Keratinocyte (primary cell): ENCODE data around the gene MVB12A. TPM values are rescaled to one million over a fixed set of nuclear protein-coding genes. Genes with fewer than 3 reads are reported as not detected.
A peak's percentile ranks its signal among the peaks of the same experiment; 100 is the strongest.

ENCODE experiments used
- DNase-seq: peaks from one replicate; pipeline ENCODE4 v3.0.0-alpha.2; 2011; ENCODE audit warnings: low read depth, missing footprints, low spot score
- FAIRE-seq: peaks from 2 replicates; lab custom pipeline; 2011; peaks lifted over from hg19 to GRCh38; lab: Jason Lieb, UNC
- H2AFZ ChIP-seq: 2 replicates; pipeline ENCODE4 v1.6.0; 2012; ENCODE audit warnings: low read length, control low read depth, inconsistent platforms; ENCODE audit not compliant: control insufficient read depth
- H3K27ac ChIP-seq: 2 replicates; pipeline ENCODE4 v1.5.1; 2011; ENCODE audit warnings: low read length; ENCODE audit not compliant: control insufficient read depth, insufficient read depth
- H3K27me3 ChIP-seq: 3 replicates; pipeline ENCODE4 v1.6.0; 2011; ENCODE audit warnings: low read length; ENCODE audit not compliant: control insufficient read depth, insufficient read depth; ENCODE audit errors: extremely low read depth
- H3K36me3 ChIP-seq, 2 experiments: 2 replicates in 1 of 2; 3 replicates in 1 of 2; pipeline ENCODE4 v1.5.1; 2011; ENCODE audit warnings: low read length in 2 of 2, mild to moderate bottlenecking in 1 of 2; ENCODE audit not compliant: control insufficient read depth in 2 of 2, insufficient read depth in 2 of 2; ENCODE audit errors: extremely low read depth in 1 of 2
- H3K4me1 ChIP-seq: 3 replicates; pipeline ENCODE4 v1.5.1; 2011; ENCODE audit warnings: low read length; ENCODE audit not compliant: control insufficient read depth, insufficient read depth; ENCODE audit errors: extremely low read depth
- H3K4me2 ChIP-seq: 3 replicates; pipeline ENCODE4 v1.6.0; 2011; ENCODE audit warnings: low read depth, low read length; ENCODE audit not compliant: control insufficient read depth, insufficient read depth; ENCODE audit errors: extremely low read depth
- H3K4me3 ChIP-seq, 3 experiments: fragments of 200-600 bp in 1 of 3; sonication (generic) in 1 of 3; 2 replicates in 2 of 3; 3 replicates in 1 of 3; pipeline ENCODE4 v1.5.1; 2011 to 2016; ENCODE audit warnings: low read length in 3 of 3, mild to moderate bottlenecking in 3 of 3, control low read depth in 2 of 3, inconsistent platforms in 1 of 3, low read depth in 1 of 3, mixed read lengths in 1 of 3, mixed run types in 1 of 3, moderate library complexity in 1 of 3; ENCODE audit not compliant: control insufficient read depth in 2 of 3, insufficient read depth in 2 of 3; ENCODE audit errors: extremely low read depth in 1 of 3
- H3K79me2 ChIP-seq: 2 replicates; pipeline ENCODE4 v1.6.0; 2012; ENCODE audit warnings: low read length; ENCODE audit not compliant: control insufficient read depth, insufficient read depth
- H3K9ac ChIP-seq: 3 replicates; pipeline ENCODE4 v1.6.0; 2011; ENCODE audit warnings: low read length; ENCODE audit not compliant: control insufficient read depth, insufficient read depth; ENCODE audit errors: extremely low read depth
- H3K9me1 ChIP-seq: 3 replicates; pipeline ENCODE4 v1.6.0; 2011; ENCODE audit warnings: low read length; ENCODE audit not compliant: control insufficient read depth, insufficient read depth; ENCODE audit errors: extremely low read depth
- H3K9me3 ChIP-seq: 2 replicates; pipeline ENCODE4 v1.5.1; 2012; ENCODE audit warnings: low read depth, low read length; ENCODE audit not compliant: control insufficient read depth
- H4K20me1 ChIP-seq: 3 replicates; pipeline ENCODE4 v1.6.0; 2011; ENCODE audit warnings: low read length; ENCODE audit not compliant: control insufficient read depth, insufficient read depth; ENCODE audit errors: extremely low read depth
- EZH2 ChIP-seq: IDR thresholded peaks from one replicate; pipeline ENCODE4 v1.6.1; 2012; ENCODE audit warnings: inconsistent platforms, mild to moderate bottlenecking, low read length, moderate library complexity
- dilution Hi-C: fragments of 300-500 bp; cut with MboI; formaldehyde crosslinking; loops from one replicate; pipeline ENCODE4 v1.7.0; 2020; ENCODE audit warnings: low sequenced_read_pairs; ENCODE audit not compliant: extremely low pct_ligation_motif_present
- polyA plus RNA-seq, 5 experiments: library from polyadenylated mRNA; depleted of rRNA in 3 of 5; stranded (reverse) in 3 of 5; stranded (forward) in 1 of 5; unstranded in 1 of 5; fragments of >200 nt; gene quantifications; 1 replicate in 1 of 5; 2 replicates in 3 of 5; 3 replicates in 1 of 5; pipeline versions ENCODE4 v1.2.1 to v1.2.3, GENCODE V29; 2011 to 2012; ENCODE audit warnings: missing spikeins in 2 of 5, low read depth in 1 of 5, low replicate concordance in 1 of 5
- TF ChIP-seq, protein P1 (sequence below), 3 experiments: IDR thresholded peaks in 1 of 3; conservative IDR thresholded peaks in 1 of 3; optimal IDR thresholded peaks in 1 of 3; 2 replicates in 2 of 3; 3 replicates in 1 of 3; pipeline versions ENCODE3 to v1.5.1; 2011; ENCODE audit warnings: low read length in 3 of 3, mild to moderate bottlenecking in 3 of 3, moderate library complexity in 2 of 3, control low read depth in 1 of 3, inconsistent platforms in 1 of 3; ENCODE audit not compliant: insufficient read depth in 2 of 3; ENCODE audit errors: extremely low read depth in 1 of 3

Gene MVB12A
- polyA plus RNA-seq, 1 donor (not counting 4 experiments of a cell fraction or from before 2014, with no cell fraction given): 23.3 TPM

DNA sequence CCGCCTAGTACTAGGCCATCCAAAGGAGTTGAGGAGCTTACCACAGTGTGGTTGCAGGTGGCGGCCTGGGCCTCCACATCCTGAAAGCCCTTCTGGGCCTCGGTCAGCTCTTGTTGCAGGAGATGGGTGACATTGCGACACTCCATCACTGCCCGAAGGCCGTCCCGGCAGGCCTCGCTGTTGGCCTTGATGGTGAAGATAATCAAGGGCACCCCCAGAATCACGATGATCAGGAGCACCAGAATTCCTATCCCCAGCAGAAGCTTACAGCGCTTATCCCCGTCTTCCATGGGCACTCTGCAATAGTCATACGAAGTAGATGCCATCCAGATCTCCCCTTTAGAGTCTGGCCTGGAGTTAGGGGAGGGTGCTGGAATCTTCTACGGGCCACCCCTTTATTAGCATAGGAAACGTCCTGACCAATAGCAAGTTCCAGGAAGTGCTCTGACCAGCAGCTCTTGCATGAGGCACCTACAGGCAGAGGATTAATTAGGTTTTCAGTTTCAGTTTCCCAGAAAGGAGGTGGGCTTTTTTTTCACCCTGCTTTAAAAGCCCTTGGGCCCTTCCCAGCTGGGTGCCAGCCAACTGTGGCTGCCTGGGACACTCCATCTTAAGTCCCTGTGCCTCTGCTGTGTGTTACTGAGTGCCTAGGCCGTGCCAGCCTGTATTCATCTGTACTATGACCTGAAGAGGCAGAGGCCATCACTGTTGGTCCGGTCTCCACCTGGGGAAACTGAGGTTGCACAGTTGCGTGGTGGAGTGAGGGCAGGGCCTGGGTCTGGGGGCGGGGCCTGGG, 14.4 kb upstream of the MVB12A start, which contains the start of gene BST2:
TSS of gene BST2 (minus strand) at position 381 of the 796 bp plus-strand sequence. CDS start at position 326, 55 bp downstream.
- no peak within 1 kb of the TSS for H3K9ac ChIP-seq
- H3K4me3 ChIP-seq: no peak within 1 kb of the TSS
- H3K36me3 ChIP-seq: no peaks in the 10 kb centered on the region
- H3K9me3 ChIP-seq: no peaks in the 10 kb centered on the region
- TF ChIP-seq, protein P1, sequence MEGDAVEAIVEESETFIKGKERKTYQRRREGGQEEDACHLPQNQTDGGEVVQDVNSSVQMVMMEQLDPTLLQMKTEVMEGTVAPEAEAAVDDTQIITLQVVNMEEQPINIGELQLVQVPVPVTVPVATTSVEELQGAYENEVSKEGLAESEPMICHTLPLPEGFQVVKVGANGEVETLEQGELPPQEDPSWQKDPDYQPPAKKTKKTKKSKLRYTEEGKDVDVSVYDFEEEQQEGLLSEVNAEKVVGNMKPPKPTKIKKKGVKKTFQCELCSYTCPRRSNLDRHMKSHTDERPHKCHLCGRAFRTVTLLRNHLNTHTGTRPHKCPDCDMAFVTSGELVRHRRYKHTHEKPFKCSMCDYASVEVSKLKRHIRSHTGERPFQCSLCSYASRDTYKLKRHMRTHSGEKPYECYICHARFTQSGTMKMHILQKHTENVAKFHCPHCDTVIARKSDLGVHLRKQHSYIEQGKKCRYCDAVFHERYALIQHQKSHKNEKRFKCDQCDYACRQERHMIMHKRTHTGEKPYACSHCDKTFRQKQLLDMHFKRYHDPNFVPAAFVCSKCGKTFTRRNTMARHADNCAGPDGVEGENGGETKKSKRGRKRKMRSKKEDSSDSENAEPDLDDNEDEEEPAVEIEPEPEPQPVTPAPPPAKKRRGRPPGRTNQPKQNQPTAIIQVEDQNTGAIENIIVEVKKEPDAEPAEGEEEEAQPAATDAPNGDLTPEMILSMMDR (optimal IDR thresholded peaks at IDR 0.05 in 1 of 3, IDR thresholded peaks at IDR 0.05 in 1 of 3, conservative IDR thresholded peaks at IDR 0.05 in 1 of 3; ENCODE audit: extremely low read depth in 1 of 3, insufficient read depth in 2 of 3, low read length in 3 of 3): no peak
- no peak for TF ChIP-seq EZH2
- H4K20me1 ChIP-seq: no peaks in the 10 kb centered on the region
- H2AFZ ChIP-seq: peak within 1 kb of the TSS; percentile 12
- no peaks in the 10 kb centered on the region for H3K4me1 ChIP-seq
- FAIRE-seq: no peak
- no peak within 1 kb of the TSS for H3K27ac ChIP-seq
- H3K27me3 ChIP-seq: peaks cover 3% of the 10 kb centered on the region
- dilution Hi-C loops: no loop called here
- H3K9me1 ChIP-seq: no peaks in the 10 kb centered on the region
- no peaks in the 10 kb centered on the region for H3K79me2 ChIP-seq
- no peak for DNase-seq
- H3K4me2 ChIP-seq: no peak within 1 kb of the TSS

DNA sequence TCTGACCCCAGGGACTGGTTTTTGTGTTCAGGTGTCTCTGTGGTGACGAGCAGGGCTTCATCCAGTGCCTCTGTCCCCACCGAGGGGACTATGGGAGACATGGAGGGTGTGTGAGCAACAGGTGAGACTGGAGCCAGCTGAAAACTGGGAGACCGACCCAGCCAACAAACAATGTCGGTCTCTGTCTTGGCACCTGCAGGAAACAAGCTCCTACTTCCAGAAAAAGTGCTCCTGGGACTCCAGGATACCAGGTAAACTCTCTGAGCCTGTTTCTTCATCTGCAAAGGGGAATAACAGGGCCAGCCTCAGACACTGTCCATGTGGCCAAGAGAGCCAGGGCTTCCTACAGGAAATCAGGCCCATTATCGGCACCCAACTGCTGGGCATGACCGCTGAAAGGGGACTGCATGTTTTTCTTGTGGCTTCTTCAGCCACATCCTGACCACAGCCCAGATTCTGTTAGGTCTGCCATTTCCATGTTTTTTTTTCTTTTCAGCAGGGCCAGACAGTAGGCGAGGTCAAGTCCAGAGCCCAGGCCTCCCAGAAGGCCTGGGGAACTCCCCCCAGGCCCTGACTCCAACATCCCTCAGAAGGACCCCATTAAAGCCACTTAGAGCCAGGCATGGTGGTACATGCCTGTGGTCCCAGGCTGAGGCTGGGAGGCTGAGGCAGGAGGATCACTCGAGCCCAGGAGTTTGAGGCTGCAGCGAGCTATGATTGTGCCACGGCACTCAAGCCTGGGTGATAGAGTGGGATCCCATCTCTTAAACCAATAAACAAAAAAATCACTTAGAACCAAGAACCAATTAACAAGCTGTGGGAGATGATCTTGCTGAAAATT, 13.6 kb upstream of the MVB12A start:
- dilution Hi-C loops: no loop called here
- H3K4me2 ChIP-seq: no peak overlapping the region
- H3K79me2 ChIP-seq: no peaks in the 10 kb centered on the region
- H3K9me1 ChIP-seq: no peaks in the 10 kb centered on the region
- no peaks in the 10 kb centered on the region for H3K9me3 ChIP-seq
- no peaks in the 10 kb centered on the region for H3K4me1 ChIP-seq
- no peaks in the 10 kb centered on the region for H4K20me1 ChIP-seq
- no peak for DNase-seq
- no peak overlapping the region for H3K9ac ChIP-seq
- no peak overlapping the region for H2AFZ ChIP-seq
- TF ChIP-seq, protein P1 (optimal IDR thresholded peaks at IDR 0.05 in 1 of 3, IDR thresholded peaks at IDR 0.05 in 1 of 3, conservative IDR thresholded peaks at IDR 0.05 in 1 of 3; ENCODE audit: extremely low read depth in 1 of 3, insufficient read depth in 2 of 3, low read length in 3 of 3): no peak
- TF ChIP-seq EZH2: no peak
- no peak overlapping the region for H3K4me3 ChIP-seq
- FAIRE-seq: no peak
- no peak overlapping the region for H3K27ac ChIP-seq
- peaks cover 3% of the 10 kb centered on the region for H3K27me3 ChIP-seq
- H3K36me3 ChIP-seq: no peaks in the 10 kb centered on the region
